Neural cell (in vitro differentiated cells): Measurements from ENCODE around the gene KCNJ1.

Experiments used
- EP300 ChIP-seq: fragments of 450-650 bp; conservative IDR thresholded peaks from 2 replicates; pipeline ENCODE4 v1.6.1; 2014; ENCODE audit warnings: antibody characterized with exemption, mild to moderate bottlenecking, moderate library complexity; ENCODE audit not compliant: poor library complexity, severe bottlenecking
- EZH2 ChIP-seq: fragments of 200-600, 300-800 bp; shearing (Covaris generic), sonication (generic); IDR thresholded peaks from 2 replicates; pipeline ENCODE4 v1.6.1; 2014; ENCODE audit warnings: antibody characterized with exemption, low read length, borderline replicate concordance, mild to moderate bottlenecking; ENCODE audit not compliant: insufficient read depth, poor library complexity, severe bottlenecking
- SMC3 ChIP-seq: fragments of 450-650 bp; conservative IDR thresholded peaks from 2 replicates; pipeline ENCODE4 v1.6.1; 2014; ENCODE audit warnings: antibody characterized with exemption, mild to moderate bottlenecking, moderate library complexity; ENCODE audit not compliant: poor library complexity
- TAF1 ChIP-seq: IDR thresholded peaks from 2 replicates; pipeline ENCODE4 v1.6.1; 2012; ENCODE audit warnings: low read depth
- TF ChIP-seq, protein P1 (sequence below): fragments of 450-650 bp; IDR thresholded peaks from 2 replicates; pipeline ENCODE4 v1.5.1; 2014; ENCODE audit warnings: antibody characterized with exemption, mild to moderate bottlenecking, moderate library complexity; ENCODE audit not compliant: poor library complexity, severe bottlenecking

DNA sequence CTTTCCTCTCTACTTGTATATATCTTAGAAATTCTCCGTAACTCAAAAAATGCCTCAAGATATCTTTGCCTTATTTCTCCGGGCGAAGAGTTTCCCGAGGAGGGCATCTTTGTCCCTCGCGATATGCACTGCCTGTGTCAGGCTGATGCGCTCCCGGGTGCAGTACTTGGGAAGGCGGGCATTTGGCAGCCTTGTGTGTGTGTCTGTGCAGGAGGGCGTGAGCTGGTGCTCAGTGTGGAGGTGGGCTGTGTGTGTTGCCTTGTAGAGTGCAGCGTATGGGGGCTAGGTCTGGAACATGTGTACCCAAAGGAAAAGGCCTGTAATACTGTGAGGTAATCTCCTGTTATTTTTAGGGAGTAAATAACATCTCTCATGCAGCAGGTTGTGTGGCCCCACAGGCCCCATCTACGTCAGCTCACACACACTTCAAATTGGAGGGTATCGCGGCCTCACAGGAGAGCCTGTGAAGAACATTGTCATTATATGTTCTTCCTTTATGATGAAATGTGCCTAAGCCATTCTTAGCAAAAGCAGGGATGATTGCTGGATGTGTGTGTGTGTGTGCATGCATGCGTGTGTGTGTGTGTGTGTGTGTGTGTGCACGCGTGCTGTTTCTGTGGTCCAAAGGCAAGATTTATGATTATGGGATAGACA is 77.5 kb downstream of the KCNJ1 start:
- TF ChIP-seq, protein P1, sequence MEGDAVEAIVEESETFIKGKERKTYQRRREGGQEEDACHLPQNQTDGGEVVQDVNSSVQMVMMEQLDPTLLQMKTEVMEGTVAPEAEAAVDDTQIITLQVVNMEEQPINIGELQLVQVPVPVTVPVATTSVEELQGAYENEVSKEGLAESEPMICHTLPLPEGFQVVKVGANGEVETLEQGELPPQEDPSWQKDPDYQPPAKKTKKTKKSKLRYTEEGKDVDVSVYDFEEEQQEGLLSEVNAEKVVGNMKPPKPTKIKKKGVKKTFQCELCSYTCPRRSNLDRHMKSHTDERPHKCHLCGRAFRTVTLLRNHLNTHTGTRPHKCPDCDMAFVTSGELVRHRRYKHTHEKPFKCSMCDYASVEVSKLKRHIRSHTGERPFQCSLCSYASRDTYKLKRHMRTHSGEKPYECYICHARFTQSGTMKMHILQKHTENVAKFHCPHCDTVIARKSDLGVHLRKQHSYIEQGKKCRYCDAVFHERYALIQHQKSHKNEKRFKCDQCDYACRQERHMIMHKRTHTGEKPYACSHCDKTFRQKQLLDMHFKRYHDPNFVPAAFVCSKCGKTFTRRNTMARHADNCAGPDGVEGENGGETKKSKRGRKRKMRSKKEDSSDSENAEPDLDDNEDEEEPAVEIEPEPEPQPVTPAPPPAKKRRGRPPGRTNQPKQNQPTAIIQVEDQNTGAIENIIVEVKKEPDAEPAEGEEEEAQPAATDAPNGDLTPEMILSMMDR, result no peak
- TF ChIP-seq EZH2 (no peak), SMC3 (no peak), EP300 (no peak), TAF1 (no peak)
